A673 (cell line): ENCODE results near the gene CNEP1R1. TPM values are rescaled to one million over a fixed set of nuclear protein-coding genes. Genes with fewer than 3 reads are reported as not detected.

Source experiments
- BruUV-seq: library from RNA; stranded (reverse); fragments of 400-500 nt; replicated peaks from 2 replicates; lab custom pipeline; 2021; lab: Mats Ljungman, UMichigan
- CTCF ChIA-PET: fragments of 300-600 bp; sonication (Branson Sonifier 250); formaldehyde crosslinking; loops from one replicate; lab custom pipeline; 2022; ENCODE audit warnings: antibody characterized with exemption; lab: Charles Lee
- POLR2A ChIA-PET: fragments of 300-600 bp; sonication (Branson Sonifier 250); formaldehyde crosslinking; loops from one replicate; lab custom pipeline; 2022; ENCODE audit warnings: antibody characterized with exemption; ENCODE audit not compliant: low non-redundant PET; lab: Charles Lee
- DNase-seq: peaks from one replicate; pipeline ENCODE4 v3.0.0-alpha.2; 2015; ENCODE audit warnings: low spot score
- H3K27ac ChIP-seq: fragments of 200-600 bp; sonication (generic); 2 replicates; pipeline ENCODE4 v1.5.1; 2016; ENCODE audit warnings: mixed run types, low read depth, mild to moderate bottlenecking, mixed read lengths, antibody characterized with exemption, low read length; ENCODE audit not compliant: poor library complexity, severe bottlenecking
- H3K27me3 ChIP-seq: fragments of 200-600 bp; sonication (generic); replicated peaks from 2 replicates; pipeline ENCODE4 v1.6.1; 2017; ENCODE audit warnings: mixed run types, low read depth, mild to moderate bottlenecking, mixed read lengths, antibody characterized with exemption, low read length; ENCODE audit not compliant: insufficient read depth, poor library complexity
- H3K36me3 ChIP-seq: fragments of 200-600 bp; sonication (generic); 2 replicates; pipeline ENCODE4 v1.6.1; 2016; ENCODE audit warnings: mixed run types, mild to moderate bottlenecking, mixed read lengths, antibody characterized with exemption, low read length; ENCODE audit not compliant: insufficient read depth, poor library complexity, severe bottlenecking
- H3K4me1 ChIP-seq: fragments of 200-600 bp; sonication (generic); 2 replicates; pipeline ENCODE4 v1.6.1; 2017; ENCODE audit warnings: mixed run types, mild to moderate bottlenecking, mixed read lengths, antibody characterized with exemption, low read length; ENCODE audit not compliant: insufficient read depth, poor library complexity, severe bottlenecking
- H3K4me3 ChIP-seq: fragments of 200-600 bp; sonication (generic); 2 replicates; pipeline ENCODE4 v1.5.1; 2016; ENCODE audit warnings: low read depth, mixed run types, mild to moderate bottlenecking, mixed read lengths, low read length; ENCODE audit not compliant: poor library complexity, severe bottlenecking
- H3K9me3 ChIP-seq: fragments of 200-600 bp; sonication (generic); 2 replicates; pipeline ENCODE4 v1.6.1; 2016; ENCODE audit warnings: mixed run types, low read depth, mild to moderate bottlenecking, mixed read lengths, antibody characterized with exemption, low read length; ENCODE audit not compliant: poor library complexity, severe bottlenecking
- EZH2 ChIP-seq: fragments of 200-600 bp; sonication (generic); IDR thresholded peaks from 2 replicates; pipeline ENCODE4 v1.6.1; 2017; ENCODE audit warnings: borderline replicate concordance, low read depth, mild to moderate bottlenecking, mixed read lengths, antibody characterized with exemption, low read length; ENCODE audit not compliant: poor library complexity, severe bottlenecking
- intact Hi-C: fragments of 100-400 bp; cut with micrococcal nuclease; formaldehyde crosslinking; loops from one replicate; pipeline ENCODE4 v1.10.0; 2022; ENCODE audit not compliant: unreplicated experiment
- total RNA-seq: library from RNA; stranded (reverse); gene quantifications from 2 replicates; pipeline ENCODE4 v1.2.3, GENCODE V29; 2021
- TF ChIP-seq, protein P1 (sequence below): fragments of 300-800, 200-600 bp; sonication (generic); conservative IDR thresholded peaks from 2 replicates; pipeline ENCODE4 v1.5.1; 2017; ENCODE audit warnings: low read depth, mild to moderate bottlenecking, antibody characterized with exemption, low read length, moderate library complexity, mixed read lengths

Gene CNEP1R1
- total RNA-seq, 1 experiment from 2014 or later = 23.5 TPM

DNA sequence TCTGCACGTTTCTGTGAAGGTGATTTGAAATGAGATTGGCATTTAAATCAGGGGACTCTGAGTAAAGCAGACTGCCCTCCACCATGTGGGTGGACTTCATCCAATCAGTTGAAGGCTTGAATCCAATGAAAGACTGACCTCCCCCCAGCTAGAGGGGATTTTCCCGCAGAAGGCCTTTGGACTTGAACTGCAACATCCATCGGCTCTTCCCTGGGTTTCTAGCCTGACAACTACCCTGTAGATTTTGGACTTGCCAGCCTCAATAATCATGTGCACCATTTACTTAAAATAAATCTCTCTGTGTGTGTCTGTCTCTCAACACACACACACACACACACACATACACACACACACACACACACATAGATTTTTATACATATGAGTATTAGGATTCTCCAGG lies 23.9 kb upstream of the CNEP1R1 start:
- Histone ChIP-seq H3K27ac (no peak overlapping the region), H3K9me3 (no peaks in the 10 kb centered on the region), H3K36me3 (no peaks in the 10 kb centered on the region), H3K4me3 (no peak overlapping the region), H3K27me3 (no peaks in the 10 kb centered on the region), H3K4me1 (no peaks in the 10 kb centered on the region)
- no peak for DNase-seq
- ChIA-PET CTCF (no interaction called here), POLR2A (no interaction called here)
- intact Hi-C loops = no loop called here
- TF ChIP-seq, protein P1, sequence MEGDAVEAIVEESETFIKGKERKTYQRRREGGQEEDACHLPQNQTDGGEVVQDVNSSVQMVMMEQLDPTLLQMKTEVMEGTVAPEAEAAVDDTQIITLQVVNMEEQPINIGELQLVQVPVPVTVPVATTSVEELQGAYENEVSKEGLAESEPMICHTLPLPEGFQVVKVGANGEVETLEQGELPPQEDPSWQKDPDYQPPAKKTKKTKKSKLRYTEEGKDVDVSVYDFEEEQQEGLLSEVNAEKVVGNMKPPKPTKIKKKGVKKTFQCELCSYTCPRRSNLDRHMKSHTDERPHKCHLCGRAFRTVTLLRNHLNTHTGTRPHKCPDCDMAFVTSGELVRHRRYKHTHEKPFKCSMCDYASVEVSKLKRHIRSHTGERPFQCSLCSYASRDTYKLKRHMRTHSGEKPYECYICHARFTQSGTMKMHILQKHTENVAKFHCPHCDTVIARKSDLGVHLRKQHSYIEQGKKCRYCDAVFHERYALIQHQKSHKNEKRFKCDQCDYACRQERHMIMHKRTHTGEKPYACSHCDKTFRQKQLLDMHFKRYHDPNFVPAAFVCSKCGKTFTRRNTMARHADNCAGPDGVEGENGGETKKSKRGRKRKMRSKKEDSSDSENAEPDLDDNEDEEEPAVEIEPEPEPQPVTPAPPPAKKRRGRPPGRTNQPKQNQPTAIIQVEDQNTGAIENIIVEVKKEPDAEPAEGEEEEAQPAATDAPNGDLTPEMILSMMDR = no peak
- no peak for TF ChIP-seq EZH2
- BruUV-seq = no TSS peak

DNA sequence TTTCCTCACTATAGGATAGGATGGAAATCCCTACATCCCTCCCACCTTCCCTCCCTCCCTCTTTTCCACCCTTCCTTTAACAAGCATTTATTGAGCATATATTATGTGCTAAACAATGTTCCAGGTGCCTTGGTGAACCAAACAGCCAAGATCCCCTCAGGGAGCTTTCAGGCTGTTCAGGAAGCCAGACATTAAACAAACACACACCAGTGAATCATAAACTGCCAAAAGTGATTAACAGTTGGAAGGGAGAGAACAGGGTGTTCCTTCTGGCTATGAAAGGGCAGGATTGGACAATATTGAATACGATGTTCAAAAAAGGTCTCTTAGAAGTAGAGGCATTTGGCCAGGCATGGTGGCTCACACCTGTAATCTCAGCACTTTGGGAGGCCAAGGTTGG lies 22.8 kb upstream of the CNEP1R1 start:
- intact Hi-C loops = no loop called here
- Histone ChIP-seq H3K27me3 (no peaks in the 10 kb centered on the region), H3K27ac (no peak overlapping the region), H3K4me3 (no peak overlapping the region), H3K4me1 (no peaks in the 10 kb centered on the region), H3K9me3 (no peaks in the 10 kb centered on the region), H3K36me3 (no peaks in the 10 kb centered on the region)
- no TSS peak for BruUV-seq
- TF ChIP-seq, protein P1 = no peak
- TF ChIP-seq EZH2 = no peak
- CTCF ChIA-PET = no interaction called here
- no peak for DNase-seq
- POLR2A ChIA-PET = no interaction called here

DNA sequence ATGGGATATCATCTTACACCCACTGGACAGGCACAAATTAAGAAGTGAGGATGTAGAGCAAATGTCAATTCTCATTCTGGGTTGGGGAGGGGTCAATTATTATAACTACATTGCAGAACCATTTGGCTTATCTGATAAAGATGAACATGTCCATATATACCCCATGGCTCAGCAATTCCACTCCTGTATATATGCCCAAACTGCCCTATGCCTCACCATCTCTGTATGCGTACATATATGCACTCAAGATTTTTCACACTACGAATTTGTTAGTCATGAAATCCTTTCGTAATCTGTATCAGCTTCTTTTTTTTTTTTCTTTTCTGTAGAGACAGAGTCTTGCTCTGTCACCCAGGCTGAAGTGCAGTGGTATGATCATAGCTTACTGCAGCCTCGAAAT lies 20.8 kb upstream of the CNEP1R1 start:
- no peaks in the 10 kb centered on the region for H3K4me1 ChIP-seq
- no peak for TF ChIP-seq EZH2
- TF ChIP-seq, protein P1 = no peak
- no peak overlapping the region for H3K4me3 ChIP-seq
- BruUV-seq = no TSS peak
- intact Hi-C loops = no loop called here
- no peaks in the 10 kb centered on the region for H3K36me3 ChIP-seq
- no peak for DNase-seq
- H3K27me3 ChIP-seq = no peaks in the 10 kb centered on the region
- POLR2A ChIA-PET = no interaction called here
- no peak overlapping the region for H3K27ac ChIP-seq
- CTCF ChIA-PET = no interaction called here
- peaks cover 3% of the 10 kb centered on the region for H3K9me3 ChIP-seq
